Erythroblast (primary cell): Measurements from ENCODE around the gene SSBP4.

ENCODE experiments used
- GATA1 ChIP-seq: IDR thresholded peaks from 2 replicates; pipeline ENCODE4 v1.6.1; 2011; ENCODE audit warnings: low read depth, mild to moderate bottlenecking, control low read depth, low read length, moderate library complexity
- POLR2A ChIP-seq: IDR thresholded peaks from 2 replicates; pipeline ENCODE4 v1.6.1; 2011; ENCODE audit warnings: mild to moderate bottlenecking, low read length

GRCh38 chr19:18430417-18431144 is 11.4 kb downstream of the SSBP4 start:
- no peak for TF ChIP-seq POLR2A
- no peak for TF ChIP-seq GATA1
